Mammary epithelial cell (primary cell): ENCODE data around the gene VWCE.

Experiments used
- CTCF ChIP-seq, 2 donors: IDR thresholded peaks in 1 of 2; conservative IDR thresholded peaks in 1 of 2; 2 replicates each; pipeline ENCODE4 v1.5.1; 2011 to 2012; ENCODE audit warnings: inconsistent platforms in 2 of 2, low read length in 2 of 2, mild to moderate bottlenecking in 2 of 2, control low read depth in 1 of 2, low read depth in 1 of 2; ENCODE audit not compliant: insufficient read depth in 1 of 2; ENCODE audit errors: extremely low read depth in 1 of 2
- EZH2 ChIP-seq: IDR thresholded peaks from 2 replicates; pipeline ENCODE4 v1.6.1; 2012; ENCODE audit warnings: low read length, inconsistent platforms, borderline replicate concordance

DNA sequence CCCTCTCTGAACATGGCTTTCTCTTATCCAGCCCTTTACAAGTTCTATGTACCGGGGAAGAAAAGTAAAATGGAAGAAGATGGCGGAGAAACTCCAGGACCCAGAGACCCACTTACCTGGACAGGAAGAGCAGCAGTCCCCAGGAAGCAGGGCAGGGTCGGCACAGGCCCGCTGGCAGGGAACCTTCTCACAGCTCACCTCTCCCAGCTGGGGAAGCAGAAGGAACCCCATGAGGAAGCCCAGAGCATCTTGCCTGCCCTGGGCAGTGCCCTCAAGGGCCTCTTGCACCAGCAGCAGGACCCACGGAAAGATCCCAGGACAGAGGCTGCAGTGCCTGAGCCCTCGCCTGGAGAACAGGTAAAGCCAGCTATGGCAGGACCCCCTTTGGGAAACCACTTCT, 30.7 kb downstream of the VWCE start:
- TF ChIP-seq CTCF (conservative IDR thresholded peaks at IDR 0.05 in 1 of 2, IDR thresholded peaks at IDR 0.05 in 1 of 2; ENCODE audit: extremely low read depth in 1 of 2, insufficient read depth in 1 of 2, low read depth in 1 of 2, low read length in 2 of 2) (no peak), EZH2 (no peak)
